ENCODE data around the gene SIPA1L3.

DNA sequence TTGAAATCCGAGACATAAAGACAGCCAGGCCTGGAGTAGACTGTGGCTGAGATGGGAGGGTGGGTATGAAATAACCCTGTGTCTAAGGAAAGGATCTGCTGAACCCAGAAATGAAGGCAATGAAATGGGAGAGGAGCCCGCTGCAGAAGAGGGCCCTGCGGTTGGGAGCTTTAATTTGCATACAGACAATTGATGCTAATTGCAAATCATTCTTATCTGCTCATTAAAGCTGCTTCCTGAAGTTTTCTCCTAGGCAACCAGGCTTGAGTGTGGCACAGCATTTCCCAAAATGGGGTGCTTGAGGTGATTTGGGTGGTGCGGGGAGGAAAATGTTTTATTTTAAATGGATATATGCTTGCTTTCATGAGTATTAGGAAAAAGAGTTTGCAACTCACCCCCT, 261.6 kb downstream of the SIPA1L3 start:
- TF ChIP-seq, protein P1, sequence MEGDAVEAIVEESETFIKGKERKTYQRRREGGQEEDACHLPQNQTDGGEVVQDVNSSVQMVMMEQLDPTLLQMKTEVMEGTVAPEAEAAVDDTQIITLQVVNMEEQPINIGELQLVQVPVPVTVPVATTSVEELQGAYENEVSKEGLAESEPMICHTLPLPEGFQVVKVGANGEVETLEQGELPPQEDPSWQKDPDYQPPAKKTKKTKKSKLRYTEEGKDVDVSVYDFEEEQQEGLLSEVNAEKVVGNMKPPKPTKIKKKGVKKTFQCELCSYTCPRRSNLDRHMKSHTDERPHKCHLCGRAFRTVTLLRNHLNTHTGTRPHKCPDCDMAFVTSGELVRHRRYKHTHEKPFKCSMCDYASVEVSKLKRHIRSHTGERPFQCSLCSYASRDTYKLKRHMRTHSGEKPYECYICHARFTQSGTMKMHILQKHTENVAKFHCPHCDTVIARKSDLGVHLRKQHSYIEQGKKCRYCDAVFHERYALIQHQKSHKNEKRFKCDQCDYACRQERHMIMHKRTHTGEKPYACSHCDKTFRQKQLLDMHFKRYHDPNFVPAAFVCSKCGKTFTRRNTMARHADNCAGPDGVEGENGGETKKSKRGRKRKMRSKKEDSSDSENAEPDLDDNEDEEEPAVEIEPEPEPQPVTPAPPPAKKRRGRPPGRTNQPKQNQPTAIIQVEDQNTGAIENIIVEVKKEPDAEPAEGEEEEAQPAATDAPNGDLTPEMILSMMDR (IDR thresholded peaks at IDR 0.05) = no peak
- TF ChIP-seq POLR2AphosphoS5 (IDR thresholded peaks at IDR 0.05) = no peak
- no peak for TF ChIP-seq POLR2A (IDR thresholded peaks at IDR 0.05)

Data from breast epithelium (tissue), 3 donors.